Ectodermal cell (in vitro differentiated cells): ENCODE data around the gene CREBBP.

Experiments
- H3K27ac ChIP-seq: 2 replicates; pipeline ENCODE4 v1.7.0; 2013; ENCODE audit warnings: mild to moderate bottlenecking, low read depth, low read length; ENCODE audit not compliant: insufficient read depth, poor library complexity, severe bottlenecking
- H3K27me3 ChIP-seq: 2 replicates; pipeline ENCODE4 v1.7.0; 2013; ENCODE audit warnings: mild to moderate bottlenecking, low read length; ENCODE audit not compliant: insufficient read depth, control insufficient read depth, poor library complexity, severe bottlenecking
- H3K36me3 ChIP-seq: one replicate; pipeline ENCODE4 v1.7.0; 2013; ENCODE audit warnings: low read length; ENCODE audit not compliant: control insufficient read depth, insufficient read depth
- H3K4me1 ChIP-seq: one replicate; pipeline ENCODE4 v1.7.0; 2013; ENCODE audit warnings: low read length; ENCODE audit not compliant: control insufficient read depth, insufficient read depth
- H3K4me3 ChIP-seq: 2 replicates; pipeline ENCODE4 v1.7.0; 2013; ENCODE audit warnings: low read depth, low read length, control low read depth; ENCODE audit not compliant: insufficient read depth
- H3K9me3 ChIP-seq: 2 replicates; pipeline ENCODE4 v1.7.0; 2013; ENCODE audit warnings: mild to moderate bottlenecking, low read length, moderate library complexity; ENCODE audit not compliant: control insufficient read depth
- WGBS, 2 experiments: methylation state at CpG; one replicate each; pipeline ENCODE4 v1.1.7; 2013; ENCODE audit warnings: missing lambda C conversion rate in 2 of 2; 5-methylcytosine and 5-hydroxymethylcytosine counted together

Gene CREBBP

DNA sequence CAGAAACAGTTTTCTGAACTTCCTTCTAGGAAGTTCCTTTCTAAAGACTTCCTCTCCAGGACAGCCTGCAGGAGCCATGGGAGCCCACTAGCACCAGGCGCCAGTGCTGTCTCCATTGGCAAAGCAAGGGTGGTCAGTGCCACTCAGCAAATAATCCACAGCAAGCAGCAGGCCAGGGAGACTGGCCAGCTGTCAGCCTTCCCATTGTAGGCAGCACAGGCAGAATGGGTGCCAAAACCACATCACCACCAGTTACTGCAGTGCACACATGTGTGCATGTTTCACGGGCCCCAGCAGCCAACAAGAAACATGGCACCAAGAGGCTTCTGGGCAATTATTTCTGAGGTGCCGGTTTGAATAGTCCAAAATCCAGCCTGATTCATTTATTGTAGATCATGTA lies 199.3 kb downstream of the CREBBP start:
- H3K4me1 ChIP-seq: no peaks in the 10 kb centered on the region
- H3K4me3 ChIP-seq: no peak overlapping the region
- no peaks in the 10 kb centered on the region for H3K27me3 ChIP-seq
- no peaks in the 10 kb centered on the region for H3K9me3 ChIP-seq
- peaks cover 32% of the 10 kb centered on the region for H3K36me3 ChIP-seq
- WGBS, 2 experiments: 93 to 96% methylated on average over 2 to 3 of the region's 3 CpGs
- no peak overlapping the region for H3K27ac ChIP-seq

DNA sequence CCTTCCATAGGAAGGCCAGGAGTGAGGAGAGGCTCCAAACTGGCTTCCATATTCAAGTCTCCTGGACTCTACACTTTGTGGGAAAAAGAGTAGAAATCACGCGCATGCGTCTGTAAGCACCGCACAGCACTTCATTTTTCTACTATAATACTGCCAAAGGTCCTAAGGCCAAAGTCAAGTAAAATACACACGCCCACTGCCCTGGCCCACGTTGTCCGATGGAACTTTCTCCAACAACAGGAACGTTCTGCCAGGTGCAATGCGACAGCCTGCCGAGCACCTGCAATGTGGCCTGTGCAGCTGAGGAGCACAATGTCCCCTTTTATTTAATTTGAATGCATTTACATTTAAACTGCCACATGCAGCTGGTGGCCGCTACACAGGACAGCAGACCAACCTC lies 202.5 kb downstream of the CREBBP start:
- Histone ChIP-seq H3K4me3 (no peak overlapping the region), H3K27ac (no peak overlapping the region), H3K27me3 (no peaks in the 10 kb centered on the region), H3K36me3 (peaks cover 38% of the 10 kb centered on the region), H3K4me1 (no peaks in the 10 kb centered on the region), H3K9me3 (no peaks in the 10 kb centered on the region)
- WGBS, 2 experiments: 93 to 95% methylated on average over 11 of the region's 11 CpGs

DNA sequence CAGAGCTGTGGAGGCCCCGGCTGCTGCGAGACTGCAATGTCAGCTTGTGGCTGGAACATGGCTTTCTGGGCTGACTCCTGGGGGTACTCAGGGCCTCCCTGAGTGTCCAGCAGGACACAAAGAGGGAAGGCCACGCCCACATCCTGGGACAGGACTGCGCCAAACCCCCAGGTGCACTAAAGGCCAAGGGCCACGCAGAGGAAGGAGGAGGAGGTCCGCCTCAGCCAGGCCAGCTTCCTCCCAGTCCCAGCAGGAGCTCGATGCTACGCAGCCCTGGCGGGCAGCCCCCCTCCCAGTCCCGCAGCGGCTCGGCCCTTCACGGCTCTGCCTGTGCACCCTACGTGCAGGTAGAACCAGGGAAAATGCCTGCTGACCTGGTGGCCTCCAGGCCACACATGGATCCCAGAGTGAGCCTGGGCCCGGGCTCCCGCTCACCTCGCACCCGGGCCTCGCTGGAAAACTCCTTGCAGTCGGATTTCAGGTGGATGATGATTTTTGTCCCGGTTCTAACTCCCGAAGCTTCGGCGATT lies 204.8 kb downstream of the CREBBP start:
- no peaks in the 10 kb centered on the region for H3K9me3 ChIP-seq
- no peaks in the 10 kb centered on the region for H3K4me1 ChIP-seq
- no peak overlapping the region for H3K4me3 ChIP-seq
- WGBS, 2 experiments: 92 to 93% methylated on average over 24 of the region's 24 CpGs
- H3K27ac ChIP-seq: no peak overlapping the region
- H3K27me3 ChIP-seq: no peaks in the 10 kb centered on the region
- peaks cover 34% of the 10 kb centered on the region for H3K36me3 ChIP-seq
